WTC11 (cell line): ENCODE data around the gene ZNF652.

Experiments used
- ATF2 ChIP-seq: sonication (generic); formaldehyde crosslinking; IDR thresholded peaks from 2 replicates; pipeline ENCODE4 v1.8.1; 2022; ENCODE audit warnings: low read depth, missing genetic modification reagents, borderline replicate concordance
- CTCF ChIP-seq: fragments of 200-600 bp; IDR thresholded peaks from 2 replicates; pipeline ENCODE4 v1.8.0; 2022; ENCODE audit warnings: antibody characterized with exemption
- MLX ChIP-seq: sonication (generic); formaldehyde crosslinking; IDR thresholded peaks from 2 replicates; pipeline ENCODE4 v1.8.1; 2023; ENCODE audit warnings: mild to moderate bottlenecking, missing genetic modification reagents, moderate library complexity
- NFYB ChIP-seq: sonication (generic); formaldehyde crosslinking; conservative IDR thresholded peaks from 2 replicates; pipeline ENCODE4 v1.8.0; 2022; ENCODE audit warnings: low read depth, missing genetic modification reagents
- NR3C1 ChIP-seq: sonication (generic); formaldehyde crosslinking; conservative IDR thresholded peaks from 2 replicates; pipeline ENCODE4 v1.8.1; 2023; ENCODE audit warnings: low read depth, mild to moderate bottlenecking, missing genetic modification reagents
- SMAD4 ChIP-seq: sonication (generic); formaldehyde crosslinking; IDR thresholded peaks from 2 replicates; pipeline ENCODE4 v1.8.0; 2022; ENCODE audit warnings: mild to moderate bottlenecking, missing genetic modification reagents
- TP53 ChIP-seq: sonication (generic); formaldehyde crosslinking; IDR thresholded peaks from 2 replicates; pipeline ENCODE4 v1.8.1; 2023; ENCODE audit warnings: mild to moderate bottlenecking, missing genetic modification reagents
- ZNF138 ChIP-seq: sonication (generic); formaldehyde crosslinking; conservative IDR thresholded peaks from 2 replicates; pipeline ENCODE4 v1.8.1; 2022; ENCODE audit warnings: mild to moderate bottlenecking, moderate library complexity, missing genetic modification reagents

GRCh38 chr17:49338883-49339282 lies 23.2 kb downstream of the ZNF652 start:
- no peak for TF ChIP-seq ZNF138
- no peak for TF ChIP-seq NR3C1
- TF ChIP-seq CTCF: no peak
- no peak for TF ChIP-seq SMAD4 (CRISPR knock-in tag)
- TF ChIP-seq ATF2 (CRISPR knock-in tag): no peak
- no peak for TF ChIP-seq TP53
- no peak for TF ChIP-seq NFYB (CRISPR knock-in tag)
- no peak for TF ChIP-seq MLX (CRISPR knock-in tag)
